Spleen (tissue), 7 donors: ENCODE measurements around the gene CEP170B.

Experiments
- POLR2AphosphoS5 ChIP-seq, 3 donors: sonication (generic); formaldehyde crosslinking; IDR thresholded peaks; one replicate each; pipeline ENCODE4 v1.5.1; 2017; ENCODE audit warnings: antibody characterized with exemption in 3 of 3
- TF ChIP-seq, protein P1 (sequence below), 11 experiments: fragments of 200-600 bp in 7 of 11; fragments of 450-650 bp in 4 of 11; sonication (generic) in 4 of 11; IDR thresholded peaks in 8 of 11; conservative IDR thresholded peaks in 3 of 11; 1 replicate in 7 of 11; 2 replicates in 4 of 11; pipeline versions ENCODE4 v1.4.0 to v1.8.0; 2016 to 2021; ENCODE audit warnings: antibody characterized with exemption in 11 of 11, inconsistent platforms in 4 of 11, mild to moderate bottlenecking in 1 of 11
- donor health status: DM: no; HTN: no; CAD: no; lungs with moderate emphysema.
- donor health status: DM: no; HTN: no; CAD: no.
- donor health status: DM: no; HTN: no; CAD: no.

- TF ChIP-seq, protein P1, sequence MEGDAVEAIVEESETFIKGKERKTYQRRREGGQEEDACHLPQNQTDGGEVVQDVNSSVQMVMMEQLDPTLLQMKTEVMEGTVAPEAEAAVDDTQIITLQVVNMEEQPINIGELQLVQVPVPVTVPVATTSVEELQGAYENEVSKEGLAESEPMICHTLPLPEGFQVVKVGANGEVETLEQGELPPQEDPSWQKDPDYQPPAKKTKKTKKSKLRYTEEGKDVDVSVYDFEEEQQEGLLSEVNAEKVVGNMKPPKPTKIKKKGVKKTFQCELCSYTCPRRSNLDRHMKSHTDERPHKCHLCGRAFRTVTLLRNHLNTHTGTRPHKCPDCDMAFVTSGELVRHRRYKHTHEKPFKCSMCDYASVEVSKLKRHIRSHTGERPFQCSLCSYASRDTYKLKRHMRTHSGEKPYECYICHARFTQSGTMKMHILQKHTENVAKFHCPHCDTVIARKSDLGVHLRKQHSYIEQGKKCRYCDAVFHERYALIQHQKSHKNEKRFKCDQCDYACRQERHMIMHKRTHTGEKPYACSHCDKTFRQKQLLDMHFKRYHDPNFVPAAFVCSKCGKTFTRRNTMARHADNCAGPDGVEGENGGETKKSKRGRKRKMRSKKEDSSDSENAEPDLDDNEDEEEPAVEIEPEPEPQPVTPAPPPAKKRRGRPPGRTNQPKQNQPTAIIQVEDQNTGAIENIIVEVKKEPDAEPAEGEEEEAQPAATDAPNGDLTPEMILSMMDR (IDR thresholded peaks at IDR 0.05 in 8 of 11, conservative IDR thresholded peaks at IDR 0.05 in 3 of 11), result no peak
- TF ChIP-seq POLR2AphosphoS5 (IDR thresholded peaks at IDR 0.05), result no peak
Measured at GRCh38 chr14:104821971-104822608, 43.0 kb upstream of the CEP170B start.
